PC-3 (cell line): ENCODE results near the gene MVB12B.
A peak's percentile ranks its signal among the peaks of the same experiment; 100 is the strongest.

Experiments
- EZH2 ChIP-seq: fragments of 300-600 bp; sonication (generic); IDR thresholded peaks from one replicate; pipeline ENCODE4 v1.6.1; 2017; ENCODE audit warnings: antibody characterized with exemption, mild to moderate bottlenecking, low read length; ENCODE audit not compliant: unreplicated experiment
- EZH2phosphoT487 ChIP-seq: fragments of 300-600 bp; sonication (generic); IDR thresholded peaks from 2 replicates; pipeline ENCODE4 v1.6.1; 2018; ENCODE audit warnings: mild to moderate bottlenecking, antibody characterized with exemption, low read length, borderline replicate concordance
- TF ChIP-seq, protein P1 (sequence below): fragments of 300-600 bp; sonication (generic); conservative IDR thresholded peaks from 2 replicates; pipeline ENCODE4 v1.5.1; 2017; ENCODE audit warnings: antibody characterized with exemption, low read depth, mild to moderate bottlenecking, low read length

DNA sequence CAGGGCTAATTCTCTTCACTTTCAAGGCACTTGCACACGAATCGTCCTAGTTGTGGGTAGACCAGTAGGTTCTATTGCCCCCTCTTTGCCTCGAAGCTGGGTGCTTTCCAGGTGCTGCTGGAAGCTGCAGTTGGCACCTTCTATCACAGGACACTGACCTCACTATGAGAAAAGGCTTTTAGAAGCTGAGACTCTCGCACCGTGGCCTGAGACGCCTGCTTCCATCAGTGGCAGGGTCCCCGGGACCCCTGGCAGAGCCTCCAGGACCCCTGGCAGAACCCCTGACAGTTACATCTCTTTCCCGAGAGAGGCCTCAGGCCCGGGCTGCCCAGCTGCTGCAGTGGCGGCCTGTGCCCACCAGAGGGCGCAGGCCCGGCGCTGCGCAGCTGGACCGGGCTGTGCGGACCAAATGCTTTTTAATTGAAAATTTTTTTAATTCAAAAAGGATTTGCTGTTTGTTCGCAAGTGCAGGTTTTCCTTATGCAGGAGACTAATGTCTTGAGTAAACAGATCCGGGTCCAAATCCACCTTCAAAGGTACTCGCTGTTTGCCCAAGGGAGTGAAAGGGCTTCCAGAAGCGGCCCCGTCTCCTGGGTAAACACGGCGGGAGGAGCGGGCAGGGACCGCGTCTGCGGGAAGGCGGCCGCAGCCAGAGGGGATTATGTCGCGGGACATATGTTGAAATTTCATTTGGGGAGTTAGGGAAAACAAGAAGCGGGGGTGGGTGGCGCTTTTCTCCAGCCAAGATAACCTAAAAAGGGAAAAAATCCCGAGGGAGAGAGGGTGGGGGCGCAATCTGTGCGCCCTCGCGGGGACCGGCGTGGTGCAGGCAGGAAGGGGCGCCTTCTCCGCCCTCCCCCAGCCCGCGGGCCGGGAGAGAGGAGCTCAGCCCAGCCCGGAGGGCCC is 172.6 kb downstream of the MVB12B start:
- TF ChIP-seq, protein P1, sequence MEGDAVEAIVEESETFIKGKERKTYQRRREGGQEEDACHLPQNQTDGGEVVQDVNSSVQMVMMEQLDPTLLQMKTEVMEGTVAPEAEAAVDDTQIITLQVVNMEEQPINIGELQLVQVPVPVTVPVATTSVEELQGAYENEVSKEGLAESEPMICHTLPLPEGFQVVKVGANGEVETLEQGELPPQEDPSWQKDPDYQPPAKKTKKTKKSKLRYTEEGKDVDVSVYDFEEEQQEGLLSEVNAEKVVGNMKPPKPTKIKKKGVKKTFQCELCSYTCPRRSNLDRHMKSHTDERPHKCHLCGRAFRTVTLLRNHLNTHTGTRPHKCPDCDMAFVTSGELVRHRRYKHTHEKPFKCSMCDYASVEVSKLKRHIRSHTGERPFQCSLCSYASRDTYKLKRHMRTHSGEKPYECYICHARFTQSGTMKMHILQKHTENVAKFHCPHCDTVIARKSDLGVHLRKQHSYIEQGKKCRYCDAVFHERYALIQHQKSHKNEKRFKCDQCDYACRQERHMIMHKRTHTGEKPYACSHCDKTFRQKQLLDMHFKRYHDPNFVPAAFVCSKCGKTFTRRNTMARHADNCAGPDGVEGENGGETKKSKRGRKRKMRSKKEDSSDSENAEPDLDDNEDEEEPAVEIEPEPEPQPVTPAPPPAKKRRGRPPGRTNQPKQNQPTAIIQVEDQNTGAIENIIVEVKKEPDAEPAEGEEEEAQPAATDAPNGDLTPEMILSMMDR: peak; percentile 84
- TF ChIP-seq EZH2 (no peak), EZH2phosphoT487 (no peak)
